ENCODE results near the gene ATP6V0A1. TPM values are rescaled to one million over a fixed set of nuclear protein-coding genes. Genes with fewer than 3 reads are reported as not detected.
A peak's percentile ranks its signal among the peaks of the same experiment; 100 is the strongest.

Gene ATP6V0A1
- total and polyA plus RNA-seq, 4 donors, result 44.4 to 203 (median 74.5) TPM

DNA sequence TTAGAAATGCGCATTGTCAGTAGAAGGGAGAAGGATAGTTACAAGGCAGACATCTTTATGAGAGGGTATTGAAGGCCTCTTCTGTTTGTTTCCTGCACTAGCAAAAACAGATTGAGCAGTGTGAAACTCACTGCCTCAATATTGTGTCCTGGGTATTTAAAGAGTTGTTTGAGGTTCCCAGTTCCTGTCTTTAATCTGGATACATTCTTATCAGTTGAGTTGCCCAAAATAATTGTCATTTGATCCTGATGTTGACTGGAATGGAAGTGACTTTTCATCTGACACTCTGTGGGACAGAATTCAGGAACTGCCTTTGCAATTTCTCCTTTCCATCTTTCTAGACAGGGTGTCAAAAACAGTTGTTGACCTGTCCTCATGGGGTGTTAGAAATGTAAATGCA lies 1.7 kb downstream of the ATP6V0A1 start:
- Histone ChIP-seq H3K27me3 (ENCODE audit: control insufficient read depth in 3 of 3, insufficient read depth in 3 of 3, low read length in 2 of 3) (no peaks in the 10 kb centered on the region), H3K4me1 (ENCODE audit: control insufficient read depth in 5 of 5, insufficient read depth in 5 of 5, low read length in 5 of 5) (peaks cover 2 to 32% (median 14%) of the 10 kb centered on the region in 5 donors), H3K9ac (ENCODE audit: insufficient read depth in 1 of 2, low read length in 2 of 2) (no peak overlapping the region), H3K4me3 (no peak overlapping the region), H3K36me3 (ENCODE audit: control insufficient read depth in 4 of 4, insufficient read depth in 4 of 4, low read length in 4 of 4) (peaks cover 4 to 10% (median 8%) of the 10 kb centered on the region in 4 donors), H3K9me3 (ENCODE audit: control insufficient read depth in 4 of 4, insufficient read depth in 3 of 4, low read length in 3 of 4) (no peaks in the 10 kb centered on the region), H3K27ac (ENCODE audit: low read depth in 1 of 2, low read length in 1 of 2) (peak overlapping the region in 1 of 2 donors; percentile 13)
- TF ChIP-seq, protein P1, sequence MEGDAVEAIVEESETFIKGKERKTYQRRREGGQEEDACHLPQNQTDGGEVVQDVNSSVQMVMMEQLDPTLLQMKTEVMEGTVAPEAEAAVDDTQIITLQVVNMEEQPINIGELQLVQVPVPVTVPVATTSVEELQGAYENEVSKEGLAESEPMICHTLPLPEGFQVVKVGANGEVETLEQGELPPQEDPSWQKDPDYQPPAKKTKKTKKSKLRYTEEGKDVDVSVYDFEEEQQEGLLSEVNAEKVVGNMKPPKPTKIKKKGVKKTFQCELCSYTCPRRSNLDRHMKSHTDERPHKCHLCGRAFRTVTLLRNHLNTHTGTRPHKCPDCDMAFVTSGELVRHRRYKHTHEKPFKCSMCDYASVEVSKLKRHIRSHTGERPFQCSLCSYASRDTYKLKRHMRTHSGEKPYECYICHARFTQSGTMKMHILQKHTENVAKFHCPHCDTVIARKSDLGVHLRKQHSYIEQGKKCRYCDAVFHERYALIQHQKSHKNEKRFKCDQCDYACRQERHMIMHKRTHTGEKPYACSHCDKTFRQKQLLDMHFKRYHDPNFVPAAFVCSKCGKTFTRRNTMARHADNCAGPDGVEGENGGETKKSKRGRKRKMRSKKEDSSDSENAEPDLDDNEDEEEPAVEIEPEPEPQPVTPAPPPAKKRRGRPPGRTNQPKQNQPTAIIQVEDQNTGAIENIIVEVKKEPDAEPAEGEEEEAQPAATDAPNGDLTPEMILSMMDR (IDR thresholded peaks at IDR 0.05; ENCODE audit: control extremely low read depth, extremely low read depth), result no peak
- DNase-seq (no peak), ATAC-seq (ENCODE audit: insufficient read depth, low FRiP score) (no peak)
- 61 to 73% methylated on average over 1 of the region's 1 CpG for WGBS, 2 donors

DNA sequence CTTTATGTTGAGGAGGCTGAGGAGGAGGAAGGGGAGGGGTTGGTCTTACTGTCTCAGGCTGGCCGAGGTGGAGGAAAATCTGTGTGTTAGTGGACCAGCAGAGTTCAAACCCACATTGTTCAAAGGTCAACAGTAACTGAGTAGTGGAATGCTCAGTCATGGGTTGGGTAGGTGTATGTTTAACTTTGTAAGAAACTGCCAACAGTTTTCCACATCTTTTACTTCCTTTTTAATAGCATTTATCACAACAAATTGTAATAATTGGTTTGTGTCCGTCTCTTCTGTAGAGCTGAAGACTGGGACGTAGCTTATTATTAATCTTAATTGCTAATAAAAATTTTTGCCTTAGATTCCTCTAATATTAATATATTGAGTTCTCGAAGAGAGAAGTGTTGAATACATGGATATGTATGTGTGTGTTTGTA lies 5.3 kb downstream of the ATP6V0A1 start:
- Histone ChIP-seq H3K4me3 (no peak overlapping the region), H3K9me3 (ENCODE audit: control insufficient read depth in 4 of 4, insufficient read depth in 3 of 4, low read length in 3 of 4) (no peaks in the 10 kb centered on the region), H3K36me3 (ENCODE audit: control insufficient read depth in 4 of 4, insufficient read depth in 4 of 4, low read length in 4 of 4) (peaks cover 9 to 21% (median 13%) of the 10 kb centered on the region in 4 donors), H3K4me1 (ENCODE audit: control insufficient read depth in 5 of 5, insufficient read depth in 5 of 5, low read length in 5 of 5) (peaks cover 0 to 12% (median 8%) of the 10 kb centered on the region in 5 donors), H3K27ac (ENCODE audit: low read depth in 1 of 2, low read length in 1 of 2) (no peak overlapping the region), H3K27me3 (ENCODE audit: control insufficient read depth in 3 of 3, insufficient read depth in 3 of 3, low read length in 2 of 3) (no peaks in the 10 kb centered on the region), H3K9ac (ENCODE audit: insufficient read depth in 1 of 2, low read length in 2 of 2) (no peak overlapping the region)
- no peak for ATAC-seq (ENCODE audit: insufficient read depth, low FRiP score)
- TF ChIP-seq, protein P1 (IDR thresholded peaks at IDR 0.05; ENCODE audit: control extremely low read depth, extremely low read depth), result no peak
- 79 to 83% methylated on average over 4 of the region's 4 CpGs for WGBS, 2 donors
- DNase-seq, result no peak

DNA sequence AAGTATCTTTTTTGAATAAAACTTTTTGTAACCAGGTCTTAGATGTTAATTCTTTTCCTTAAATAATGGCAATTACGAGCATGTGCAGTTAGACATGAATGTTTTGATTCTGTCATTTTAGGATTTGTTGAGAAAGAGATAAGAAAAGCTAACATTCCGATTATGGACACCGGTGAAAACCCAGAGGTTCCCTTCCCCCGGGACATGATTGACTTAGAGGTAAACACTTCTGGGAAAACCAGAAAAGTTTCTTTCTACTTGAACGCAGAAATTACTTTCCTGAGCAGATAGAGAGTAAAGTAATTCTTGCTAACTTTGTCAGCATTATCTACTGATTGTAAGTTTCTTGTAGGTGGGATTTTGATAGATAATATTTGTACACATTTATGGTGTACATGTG lies 9.2 kb downstream of the ATP6V0A1 start:
- Histone ChIP-seq H3K9ac (ENCODE audit: insufficient read depth in 1 of 2, low read length in 2 of 2) (no peak overlapping the region), H3K27ac (ENCODE audit: low read depth in 1 of 2, low read length in 1 of 2) (no peak overlapping the region), H3K27me3 (ENCODE audit: control insufficient read depth in 3 of 3, insufficient read depth in 3 of 3, low read length in 2 of 3) (no peaks in the 10 kb centered on the region), H3K4me3 (no peak overlapping the region), H3K9me3 (ENCODE audit: control insufficient read depth in 4 of 4, insufficient read depth in 3 of 4, low read length in 3 of 4) (no peaks in the 10 kb centered on the region), H3K4me1 (ENCODE audit: control insufficient read depth in 5 of 5, insufficient read depth in 5 of 5, low read length in 5 of 5) (no peaks in the 10 kb centered on the region), H3K36me3 (ENCODE audit: control insufficient read depth in 4 of 4, insufficient read depth in 4 of 4, low read length in 4 of 4) (peaks cover 14 to 21% (median 17%) of the 10 kb centered on the region in 4 donors)
- TF ChIP-seq, protein P1 (IDR thresholded peaks at IDR 0.05; ENCODE audit: control extremely low read depth, extremely low read depth), result no peak
- DNase-seq (peak in 1 of 3 donors; percentile 55), ATAC-seq (ENCODE audit: insufficient read depth, low FRiP score) (no peak)
- WGBS, 2 donors, result 55 to 81% methylated on average over 5 of the region's 5 CpGs
